K562 (cell line): ENCODE measurements around the gene SETD1B. TPM values are rescaled to one million over a fixed set of nuclear protein-coding genes. Genes with fewer than 3 reads are reported as not detected.

Experiments used
- ATF1 ChIP-seq, 2 experiments: fragments of 450-650 bp in 1 of 2; IDR thresholded peaks; 2 replicates each; pipeline ENCODE4 v1.6.1; 2016; ENCODE audit warnings: missing compliant biosample characterization in 1 of 2, missing genetic modification characterization in 1 of 2
- CHD1 ChIP-seq: fragments of 200-600 bp; sonication (generic); IDR thresholded peaks from one replicate; pipeline ENCODE4 v1.6.1; 2012; ENCODE audit warnings: mild to moderate bottlenecking, moderate library complexity, low read length, inconsistent platforms
- EP300 ChIP-seq: IDR thresholded peaks from 2 replicates; pipeline ENCODE4 v1.6.1; 2012; ENCODE audit warnings: low read length, improper control_type of control experiment
- ESRRA ChIP-seq: fragments of 450-650 bp; IDR thresholded peaks from 2 replicates; pipeline ENCODE4 v1.6.1; 2014; ENCODE audit warnings: low read depth, mild to moderate bottlenecking, moderate library complexity, borderline replicate concordance
- FOXK2 ChIP-seq, 2 experiments: fragments of 450-650 bp; IDR thresholded peaks in 1 of 2; conservative IDR thresholded peaks in 1 of 2; 2 replicates each; pipeline ENCODE4 v1.6.1; 2016; ENCODE audit warnings: low read depth in 2 of 2, mild to moderate bottlenecking in 1 of 2
- HNRNPK ChIP-seq: fragments of 200-400 bp; formaldehyde crosslinking; IDR thresholded peaks from one replicate; pipeline ENCODE4 v1.6.1; 2018; ENCODE audit warnings: mild to moderate bottlenecking, low read depth, low read length; ENCODE audit not compliant: poor library complexity, severe bottlenecking
- IRF2 ChIP-seq: sonication (generic); formaldehyde crosslinking; IDR thresholded peaks from 2 replicates; pipeline ENCODE4 v1.8.1; 2022; ENCODE audit warnings: mild to moderate bottlenecking, missing genetic modification reagents
- KLF6 ChIP-seq: fragments of 250-450 bp; sonication (Bioruptor Pico); IDR thresholded peaks from 2 replicates; pipeline ENCODE4 v1.4.0; 2020; ENCODE audit warnings: mild to moderate bottlenecking, moderate library complexity, borderline replicate concordance
- MLLT1 ChIP-seq, 2 experiments: fragments of 450-650 bp; IDR thresholded peaks; 2 replicates each; pipeline ENCODE4 v1.6.1; 2016
- MTA1 ChIP-seq: fragments of 450-650 bp; IDR thresholded peaks from 2 replicates; pipeline ENCODE4 v1.6.1; 2017; ENCODE audit warnings: borderline replicate concordance
- POLR2G ChIP-seq: fragments of 200-400 bp; formaldehyde crosslinking; IDR thresholded peaks from 2 replicates; pipeline ENCODE4 v1.6.1; 2017; ENCODE audit warnings: low read depth, mild to moderate bottlenecking, antibody characterized with exemption, low read length, moderate library complexity
- PYGO2 ChIP-seq: fragments of 450-650 bp; IDR thresholded peaks from 2 replicates; pipeline ENCODE4 v1.6.1; 2016; ENCODE audit warnings: mild to moderate bottlenecking, missing genetic modification characterization, moderate library complexity, missing compliant biosample characterization
- RBM25 ChIP-seq: fragments of 200-400 bp; formaldehyde crosslinking; IDR thresholded peaks from 2 replicates; pipeline ENCODE4 v1.6.1; 2018; ENCODE audit warnings: low read length, low read depth, moderate library complexity; ENCODE audit not compliant: severe bottlenecking
- RBM39 ChIP-seq: fragments of 200-400 bp; formaldehyde crosslinking; optimal IDR thresholded peaks from 2 replicates; pipeline ENCODE3; 2018; ENCODE audit warnings: low read depth, low read length
- SIX5 ChIP-seq, 2 experiments: IDR thresholded peaks; 2 replicates each; pipeline ENCODE4 v1.6.1; 2011; ENCODE audit warnings: low read length in 2 of 2, borderline replicate concordance in 1 of 2, low read depth in 1 of 2, mild to moderate bottlenecking in 1 of 2, moderate library complexity in 1 of 2; ENCODE audit not compliant: insufficient read depth in 1 of 2
- SP1 ChIP-seq: sonication (generic); formaldehyde crosslinking; IDR thresholded peaks from 2 replicates; pipeline ENCODE4 v1.8.1; 2022; ENCODE audit warnings: mild to moderate bottlenecking, missing genetic modification reagents
- TAF7 ChIP-seq: fragments of 450-650 bp; IDR thresholded peaks from 2 replicates; pipeline ENCODE4 v1.6.1; 2016; ENCODE audit warnings: missing genetic modification characterization, missing compliant biosample characterization
- TAL1 ChIP-seq: fragments of 450-650 bp; IDR thresholded peaks from 2 replicates; pipeline ENCODE4 v1.6.1; 2016; ENCODE audit warnings: mild to moderate bottlenecking
- TCF7 ChIP-seq: sonication (generic); IDR thresholded peaks from 2 replicates; pipeline ENCODE4 v1.6.1; 2016; ENCODE audit warnings: antibody characterized with exemption, borderline replicate concordance
- TEAD1 ChIP-seq, 2 experiments: fragments of 450-650 bp in 1 of 2; sonication (generic) in 1 of 2; formaldehyde crosslinking; IDR thresholded peaks; 2 replicates each; pipeline versions ENCODE4 v1.4.0 to v1.8.0; 2020 to 2022; ENCODE audit warnings: mild to moderate bottlenecking in 2 of 2, missing genetic modification reagents in 1 of 2
- TRIM28 ChIP-seq: fragments of 450-650 bp; IDR thresholded peaks from 2 replicates; pipeline ENCODE4 v1.6.1; 2017
- ZBTB12 ChIP-seq: fragments of 250-450 bp; sonication (Bioruptor Pico); IDR thresholded peaks from 2 replicates; pipeline ENCODE4 v1.4.0; 2020
- ZNF12 ChIP-seq: sonication (generic); formaldehyde crosslinking; IDR thresholded peaks from 2 replicates; pipeline ENCODE4 v1.4.0; 2020; ENCODE audit warnings: mild to moderate bottlenecking, missing genetic modification reagents
- ZNF121 ChIP-seq: sonication (generic); formaldehyde crosslinking; conservative IDR thresholded peaks from 2 replicates; pipeline ENCODE4 v1.8.0; 2022; ENCODE audit warnings: missing genetic modification reagents
- ZNF408 ChIP-seq: fragments of 250-450 bp; sonication (Bioruptor Pico); IDR thresholded peaks from 2 replicates; pipeline ENCODE4 v1.4.0; 2020; ENCODE audit warnings: low read depth, mild to moderate bottlenecking, moderate library complexity
- ZNF766 ChIP-seq: fragments of 200-800 bp; sonication (Bioruptor generic); conservative IDR thresholded peaks from 2 replicates; pipeline ENCODE4 v1.6.1; 2016; ENCODE audit warnings: missing genetic modification characterization, missing compliant biosample characterization
- polyA plus RNA-seq, 8 experiments: library from polyadenylated mRNA; depleted of rRNA in 4 of 8; stranded (reverse) in 5 of 8; unstranded in 3 of 8; fragments of >200 nt; fragmentation: Nextera tagmentation in 2 of 8; fragmentation: Illumina TruSeq in 1 of 8; extraction: Ambion mirVana in 2 of 8; extraction: Trizol in 1 of 8; gene quantifications; 2 replicates each; pipeline versions ENCODE4 v1.2.1 to v1.2.3, GENCODE V29; 2011 to 2014; ENCODE audit warnings: inconsistent platforms in 1 of 8, missing spikeins in 1 of 8
- total RNA-seq, 7 experiments: library from RNA; depleted of rRNA in 6 of 7; stranded (reverse); fragments of >200 nt in 6 of 7; fragmentation: Illumina TruSeq in 2 of 7; extraction: Trizol in 2 of 7; gene quantifications; 2 replicates each; pipeline versions ENCODE4 v1.2.1 to v1.2.3, GENCODE V29; 2011 to 2021; ENCODE audit warnings: low replicate concordance in 1 of 7

The SETD1B gene
- total and polyA plus RNA-seq, 9 of the 15 experiments (the other 6 are each of a cell fraction or from before 2014, with no cell fraction given): 0.48 to 26.6 (median 2.3) TPM

- TF ChIP-seq ZBTB12 (CRISPR knock-in tag): 0 out of 2 replicates have a peak, but pooled peaks have one; percentile 4
- TF ChIP-seq ZNF12 (CRISPR knock-in tag): 0 out of 2 replicates have a peak, but pooled peaks have one; percentile 35
- no peak for TF ChIP-seq SIX5 (IDR thresholded peaks at IDR 0.05; ENCODE audit: borderline replicate concordance in 1 of 2, insufficient read depth in 1 of 2, low read depth in 1 of 2, low read length in 2 of 2)
- no peak for TF ChIP-seq ZNF121 (CRISPR knock-in tag)
- peak in 1 of 2 experiments; percentile 74; a peak in 2 of 4 replicates for TF ChIP-seq TEAD1 (CRISPR knock-in tag; IDR thresholded peaks at IDR 0.05)
- TF ChIP-seq KLF6 (CRISPR knock-in tag): 0 out of 2 replicates have a peak, but pooled peaks have one; percentile 33
- no peak for TF ChIP-seq TCF7
- peak; percentile 11; the same call in 1 of the 2 replicates for TF ChIP-seq TRIM28
- no peak for TF ChIP-seq ATF1 (CRISPR knock-in tag; IDR thresholded peaks at IDR 0.05)
- peak; percentile 79 for TF ChIP-seq ATF1 (tag; IDR thresholded peaks at IDR 0.05)
- no peak for TF ChIP-seq MTA1
- TF ChIP-seq POLR2G: peak; percentile 92
- TF ChIP-seq TAL1: 0 out of 2 replicates have a peak, but pooled peaks have one; percentile 5
- TF ChIP-seq IRF2 (CRISPR knock-in tag): no peak
- TF ChIP-seq ZNF766 (CRISPR knock-in tag): peak; percentile 40; the same call in 1 of the 2 replicates
- TF ChIP-seq RBM25: peak; percentile 81
- peak; percentile 71; the same call in 1 of the 2 replicates for TF ChIP-seq PYGO2 (tag)
- TF ChIP-seq HNRNPK: peak; percentile 34
- peak; percentile 92 for TF ChIP-seq TAF7 (tag)
- no peak for TF ChIP-seq EP300
- TF ChIP-seq ZNF408 (CRISPR knock-in tag): no peak
- peak; percentile 31; the same call in 1 of the 2 replicates for TF ChIP-seq SP1 (CRISPR knock-in tag)
- peak; percentile 35 for TF ChIP-seq RBM39
- TF ChIP-seq FOXK2 (conservative IDR thresholded peaks at IDR 0.05 in 1 of 2, IDR thresholded peaks at IDR 0.05 in 1 of 2; ENCODE audit: low read depth in 2 of 2): peak in 1 of 2 experiments; percentile 36; a peak in 1 of 4 replicates
- TF ChIP-seq ESRRA: 0 out of 2 replicates have a peak, but pooled peaks have one; percentile 21
- TF ChIP-seq MLLT1 (IDR thresholded peaks at IDR 0.05): peak; percentile 33 to 95; a peak in 3 of 4 replicates
- peak; percentile 88 for TF ChIP-seq CHD1
Measured at GRCh38 chr12:121802843-121803698, 738 bp upstream of the SETD1B start (continued).
